Right lobe of liver (tissue), 4 donors: ENCODE results near the gene ATXN2.
"Not testable (repeated sequence)": the region's sequence is repeated elsewhere in the genome, so short reads cannot be mapped to it uniquely, and the experiment has no call there.

Source experiments
- POLR2A ChIP-seq: fragments of 450-650 bp; IDR thresholded peaks from one replicate; pipeline ENCODE4 v1.6.1; 2017; ENCODE audit warnings: antibody characterized with exemption, mild to moderate bottlenecking
- TF ChIP-seq, protein P1 (sequence below), 4 donors: fragments of 200-600 bp in 3 of 4; fragments of 450-650 bp in 1 of 4; IDR thresholded peaks; one replicate each; pipeline versions ENCODE4 v1.5.1 to v1.8.0; 2016 to 2022; ENCODE audit warnings: antibody characterized with exemption in 4 of 4, mild to moderate bottlenecking in 2 of 4
- donor health status: DM: no; HTN: no; CAD: no.
- donor health status: DM: no; HTN: no; CAD: no.
- donor health status: DM: no; HTN: yes; CAD: no.

- TF ChIP-seq, protein P1, sequence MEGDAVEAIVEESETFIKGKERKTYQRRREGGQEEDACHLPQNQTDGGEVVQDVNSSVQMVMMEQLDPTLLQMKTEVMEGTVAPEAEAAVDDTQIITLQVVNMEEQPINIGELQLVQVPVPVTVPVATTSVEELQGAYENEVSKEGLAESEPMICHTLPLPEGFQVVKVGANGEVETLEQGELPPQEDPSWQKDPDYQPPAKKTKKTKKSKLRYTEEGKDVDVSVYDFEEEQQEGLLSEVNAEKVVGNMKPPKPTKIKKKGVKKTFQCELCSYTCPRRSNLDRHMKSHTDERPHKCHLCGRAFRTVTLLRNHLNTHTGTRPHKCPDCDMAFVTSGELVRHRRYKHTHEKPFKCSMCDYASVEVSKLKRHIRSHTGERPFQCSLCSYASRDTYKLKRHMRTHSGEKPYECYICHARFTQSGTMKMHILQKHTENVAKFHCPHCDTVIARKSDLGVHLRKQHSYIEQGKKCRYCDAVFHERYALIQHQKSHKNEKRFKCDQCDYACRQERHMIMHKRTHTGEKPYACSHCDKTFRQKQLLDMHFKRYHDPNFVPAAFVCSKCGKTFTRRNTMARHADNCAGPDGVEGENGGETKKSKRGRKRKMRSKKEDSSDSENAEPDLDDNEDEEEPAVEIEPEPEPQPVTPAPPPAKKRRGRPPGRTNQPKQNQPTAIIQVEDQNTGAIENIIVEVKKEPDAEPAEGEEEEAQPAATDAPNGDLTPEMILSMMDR (IDR thresholded peaks at IDR 0.05) = not testable (repeated sequence)
- TF ChIP-seq POLR2A = not testable (repeated sequence)
Measured at GRCh38 chr12:111617841-111618240, 18.7 kb upstream of the ATXN2 start.
